ENCODE results near the gene TUBGCP3.
A peak's percentile ranks its signal among the peaks of the same experiment; 100 is the strongest.

Gene TUBGCP3

GRCh38 chr13:112441779-112442310 lies 146.1 kb downstream of the TUBGCP3 start:
- peak; percentile 4 for DNase-seq (ENCODE audit: low spot score)
- in situ Hi-C loops (cut with MboI; ENCODE audit: low pct_unique_long_range_greater_than_20kb, low sequenced_read_pairs, unreplicated experiment) = no loop called here
- TF ChIP-seq CTCF (IDR thresholded peaks at IDR 0.05; ENCODE audit: extremely low read depth, insufficient read depth, missing control alignments) = no peak

- no peak for TF ChIP-seq CTCF (IDR thresholded peaks at IDR 0.05; ENCODE audit: extremely low read depth, insufficient read depth, missing control alignments)
- DNase-seq (ENCODE audit: low spot score) = peak; percentile 4
- in situ Hi-C loops (cut with MboI; ENCODE audit: low pct_unique_long_range_greater_than_20kb, low sequenced_read_pairs, unreplicated experiment) = no loop called here
Measured at GRCh38 chr13:112441226-112441625, 146.7 kb downstream of the TUBGCP3 start.

GRCh38 chr13:112438515-112438914 lies 149.4 kb downstream of the TUBGCP3 start:
- no peak for DNase-seq (ENCODE audit: low spot score)
- in situ Hi-C loops (cut with MboI; ENCODE audit: low pct_unique_long_range_greater_than_20kb, low sequenced_read_pairs, unreplicated experiment) = no loop called here
- no peak for TF ChIP-seq CTCF (IDR thresholded peaks at IDR 0.05; ENCODE audit: extremely low read depth, insufficient read depth, missing control alignments)

- DNase-seq (ENCODE audit: low spot score) = peak; percentile 4
- no peak for TF ChIP-seq CTCF (IDR thresholded peaks at IDR 0.05; ENCODE audit: extremely low read depth, insufficient read depth, missing control alignments)
- in situ Hi-C loops (cut with MboI; ENCODE audit: low pct_unique_long_range_greater_than_20kb, low sequenced_read_pairs, unreplicated experiment) = no loop called here
Measured at GRCh38 chr13:112438094-112438493, 149.9 kb downstream of the TUBGCP3 start.

- TF ChIP-seq CTCF (IDR thresholded peaks at IDR 0.05; ENCODE audit: extremely low read depth, insufficient read depth, missing control alignments) = no peak
- peak; percentile 5 for DNase-seq (ENCODE audit: low spot score)
- in situ Hi-C loops (cut with MboI; ENCODE audit: low pct_unique_long_range_greater_than_20kb, low sequenced_read_pairs, unreplicated experiment) = no loop called here
Measured at GRCh38 chr13:112435973-112436372, 152.0 kb downstream of the TUBGCP3 start.
